ENCODE measurements around the gene AMBRA1.

DNA sequence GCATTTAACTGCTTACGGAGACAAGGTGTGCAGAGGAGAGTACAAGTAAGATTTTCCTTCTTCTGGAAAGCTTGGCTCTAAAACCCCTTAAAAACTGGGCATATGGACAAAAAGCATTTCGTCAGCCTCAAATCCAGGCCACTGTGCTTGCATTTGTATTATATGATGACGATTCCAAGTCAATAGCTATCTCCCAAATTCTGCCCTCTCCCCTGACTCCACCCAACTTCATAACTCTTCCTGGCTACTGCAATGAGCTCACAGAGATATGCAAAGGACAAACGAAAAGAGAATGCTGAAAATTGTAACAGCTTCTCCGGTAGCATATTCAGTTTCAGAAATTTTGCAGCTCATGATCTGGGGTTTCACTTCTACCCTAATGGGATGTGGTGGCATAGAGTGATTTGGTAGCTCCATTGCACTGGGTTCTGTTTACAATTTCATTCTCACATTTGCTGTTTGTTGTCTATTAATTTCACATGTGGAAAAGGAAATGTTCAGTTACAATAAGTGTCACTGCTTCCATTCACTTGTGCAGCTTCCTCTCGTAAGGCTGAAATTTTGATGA lies 156.6 kb downstream of the AMBRA1 start:
- TF ChIP-seq, protein P1, sequence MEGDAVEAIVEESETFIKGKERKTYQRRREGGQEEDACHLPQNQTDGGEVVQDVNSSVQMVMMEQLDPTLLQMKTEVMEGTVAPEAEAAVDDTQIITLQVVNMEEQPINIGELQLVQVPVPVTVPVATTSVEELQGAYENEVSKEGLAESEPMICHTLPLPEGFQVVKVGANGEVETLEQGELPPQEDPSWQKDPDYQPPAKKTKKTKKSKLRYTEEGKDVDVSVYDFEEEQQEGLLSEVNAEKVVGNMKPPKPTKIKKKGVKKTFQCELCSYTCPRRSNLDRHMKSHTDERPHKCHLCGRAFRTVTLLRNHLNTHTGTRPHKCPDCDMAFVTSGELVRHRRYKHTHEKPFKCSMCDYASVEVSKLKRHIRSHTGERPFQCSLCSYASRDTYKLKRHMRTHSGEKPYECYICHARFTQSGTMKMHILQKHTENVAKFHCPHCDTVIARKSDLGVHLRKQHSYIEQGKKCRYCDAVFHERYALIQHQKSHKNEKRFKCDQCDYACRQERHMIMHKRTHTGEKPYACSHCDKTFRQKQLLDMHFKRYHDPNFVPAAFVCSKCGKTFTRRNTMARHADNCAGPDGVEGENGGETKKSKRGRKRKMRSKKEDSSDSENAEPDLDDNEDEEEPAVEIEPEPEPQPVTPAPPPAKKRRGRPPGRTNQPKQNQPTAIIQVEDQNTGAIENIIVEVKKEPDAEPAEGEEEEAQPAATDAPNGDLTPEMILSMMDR (conservative IDR thresholded peaks at IDR 0.05), result no peak
- TF ChIP-seq ZFX (IDR thresholded peaks at IDR 0.05), result no peak

Data from C4-2B (cell line).